ENCODE data around the gene C1QL1. TPM values are rescaled to one million over a fixed set of nuclear protein-coding genes. Genes with fewer than 3 reads are reported as not detected.

C1QL1 gene
- total and polyA plus RNA-seq, 4 donors = 1.3 TPM; not detected in 3

GRCh38 chr17:44911133-44912001, 56.7 kb downstream of the C1QL1 start:
- no peaks in the 10 kb centered on the region for H3K36me3 ChIP-seq (ENCODE audit: control insufficient read depth in 1 of 2, insufficient read depth in 2 of 2, low read length in 1 of 2)
- no peak overlapping the region for H3K27ac ChIP-seq (ENCODE audit: low read depth in 1 of 2, low read length in 2 of 2)
- no peaks in the 10 kb centered on the region for H3K4me1 ChIP-seq (ENCODE audit: control insufficient read depth in 1 of 2, insufficient read depth in 2 of 2, low read length in 2 of 2)
- ATAC-seq (ENCODE audit: low FRiP score) = no peak
- peak; percentile 75 to 87 for DNase-seq
- H3K27me3 ChIP-seq (ENCODE audit: control insufficient read depth in 1 of 2, insufficient read depth in 2 of 2, low read length in 1 of 2) = no peaks in the 10 kb centered on the region
- no peak overlapping the region for H3K4me3 ChIP-seq (ENCODE audit: low read length in 2 of 2)
- intact Hi-C loops (cut with DNase I) = loop anchor here in 1 of 2 donors (2.0 kb wide), 1 partner anchor 185 kb away; no protein-coding TSS in a partner anchor
- H3K9me3 ChIP-seq (ENCODE audit: control insufficient read depth, low read length) = no peaks in the 10 kb centered on the region
- WGBS, 2 donors = 39 to 40% methylated on average over 56 of the region's 56 CpGs

DNA sequence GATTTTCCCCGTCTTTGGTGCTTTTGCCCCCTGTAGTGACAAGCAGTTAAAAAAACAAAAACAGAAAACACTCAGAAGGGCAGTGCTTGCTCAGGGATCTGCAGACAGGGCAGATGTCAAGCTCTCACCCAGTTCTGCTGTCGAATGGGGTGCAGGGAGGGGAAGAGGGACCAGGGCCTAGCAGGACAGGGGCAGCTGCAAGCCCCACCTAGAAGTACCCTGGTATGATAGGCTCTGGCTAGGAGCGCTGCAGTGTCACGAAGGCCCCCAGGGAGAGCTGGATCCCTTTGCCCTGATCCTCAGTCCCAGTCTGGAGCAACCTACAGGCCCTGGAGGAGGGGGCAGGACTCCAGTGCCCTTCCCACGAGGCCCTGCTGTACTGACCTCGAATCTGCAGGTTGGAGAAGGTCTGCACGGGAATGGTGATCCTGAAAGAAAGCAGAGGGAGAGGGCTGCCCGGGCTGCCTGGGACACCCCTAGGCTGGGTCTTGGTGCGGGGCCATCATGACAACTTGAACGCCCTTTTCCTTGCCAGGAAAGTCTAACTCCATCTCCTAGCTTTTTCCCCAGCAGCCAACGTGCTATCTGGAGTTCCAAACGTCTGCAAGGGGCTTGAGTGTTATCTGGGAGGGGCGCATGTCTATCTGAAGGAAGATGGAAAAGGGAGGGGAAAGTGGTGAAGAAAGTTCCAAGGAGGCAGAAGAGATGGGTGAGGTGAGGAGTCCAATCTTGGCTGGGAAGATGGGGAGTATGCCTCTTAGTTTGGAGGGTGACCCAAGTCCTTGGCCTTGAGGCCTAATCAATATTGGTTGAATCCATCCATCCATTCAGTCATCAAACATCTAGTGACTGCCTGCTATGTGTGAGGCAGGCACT, 57.6 kb downstream of the C1QL1 start:
- no peaks in the 10 kb centered on the region for H3K4me1 ChIP-seq (ENCODE audit: control insufficient read depth in 1 of 2, insufficient read depth in 2 of 2, low read length in 2 of 2)
- H3K36me3 ChIP-seq (ENCODE audit: control insufficient read depth in 1 of 2, insufficient read depth in 2 of 2, low read length in 1 of 2) = no peaks in the 10 kb centered on the region
- DNase-seq (peak; percentile 24 to 33), ATAC-seq (ENCODE audit: low FRiP score) (no peak)
- no peak overlapping the region for H3K4me3 ChIP-seq (ENCODE audit: low read length in 2 of 2)
- intact Hi-C loops (cut with DNase I) = loop anchor here in 1 of 2 donors (2.0 kb wide), 1 partner anchor 186 kb away; no protein-coding TSS in a partner anchor
- H3K27me3 ChIP-seq (ENCODE audit: control insufficient read depth in 1 of 2, insufficient read depth in 2 of 2, low read length in 1 of 2) = no peaks in the 10 kb centered on the region
- H3K9me3 ChIP-seq (ENCODE audit: control insufficient read depth, low read length) = no peaks in the 10 kb centered on the region
- H3K27ac ChIP-seq (ENCODE audit: low read depth in 1 of 2, low read length in 2 of 2) = no peak overlapping the region
- WGBS, 2 donors = 78 to 84% methylated on average over 13 of the region's 13 CpGs

Small RNA genes lying within 50 kb of the gene (microRNA-seq; reads per million reads assigned to microRNA genes)
- 0 to 0.60 reads per million in 2 donors for gene MIR6783

Other genes starting within 250 kb of the C1QL1 start
- gene ADAM11, start 209.3 kb downstream of the C1QL1 start, total RNA-seq = 1 to 10 TPM in 1 of 2 donors, under 1 TPM in 1; 0.45 to 1.4 TPM
- 1 to 10 TPM in 1 of 2 donors, under 1 TPM in 1; 0.38 to 1.6 TPM for gene ADAM11, start 209.3 kb downstream of the C1QL1 start, polyA plus RNA-seq
- gene GJC1, start 138.0 kb downstream of the C1QL1 start, total RNA-seq = 10 to 100 TPM; 23.8 to 34.3 TPM
- 1 to 10 TPM; 2.9 to 5.6 TPM for gene GJC1, start 138.0 kb downstream of the C1QL1 start, polyA plus RNA-seq
- 1 to 10 TPM in 1 of 2 donors, under 1 TPM in 1; 0.58 to 1.3 TPM for gene HIGD1B, start 120.4 kb downstream of the C1QL1 start, total RNA-seq
- not detected for gene HIGD1B, start 120.4 kb downstream of the C1QL1 start, polyA plus RNA-seq
- 10 to 100 TPM; 64.4 to 78.6 TPM for gene EFTUD2, start 68.9 kb downstream of the C1QL1 start, total RNA-seq
- gene EFTUD2, start 68.9 kb downstream of the C1QL1 start, polyA plus RNA-seq = 10 to 100 TPM; 17.8 to 37.7 TPM
- gene GFAP, start 52.8 kb downstream of the C1QL1 start, total RNA-seq = 10 to 100 TPM in 1 of 2 donors, 1 to 10 TPM in 1; 2.3 to 17.6 TPM
- 1 to 10 TPM; 1.4 to 7.9 TPM for gene GFAP, start 52.8 kb downstream of the C1QL1 start, polyA plus RNA-seq
- gene KIF18B, start 20.5 kb downstream of the C1QL1 start, total RNA-seq = 1 to 10 TPM in 1 of 2 donors, under 1 TPM in 1; 0.16 to 1.7 TPM
- under 1 TPM in 1 of 2 donors, not detected in 1; 0.05 TPM for gene KIF18B, start 20.5 kb downstream of the C1QL1 start, polyA plus RNA-seq
- gene DCAKD, start 83.3 kb upstream of the C1QL1 start, total RNA-seq = 10 to 100 TPM; 22.7 to 33.1 TPM
- 10 to 100 TPM; 14.5 to 20.1 TPM for gene DCAKD, start 83.3 kb upstream of the C1QL1 start, polyA plus RNA-seq
- gene NMT1, start 93.0 kb upstream of the C1QL1 start, total RNA-seq = 100 to 1,000 TPM; 103 to 104 TPM
- gene NMT1, start 93.0 kb upstream of the C1QL1 start, polyA plus RNA-seq = 100 to 1,000 TPM in 1 of 2 donors, 10 to 100 TPM in 1; 33.8 to 124 TPM
- gene PLCD3, start 164.2 kb upstream of the C1QL1 start, total RNA-seq = 10 to 100 TPM; 94.6 to 97.4 TPM
- gene PLCD3, start 164.2 kb upstream of the C1QL1 start, polyA plus RNA-seq = 10 to 100 TPM; 22.8 to 93.8 TPM
- gene ACBD4, start 167.4 kb upstream of the C1QL1 start, total RNA-seq = 10 to 100 TPM; 16.1 to 23.4 TPM
- 10 to 100 TPM; 68.6 to 69.7 TPM for gene ACBD4, start 167.4 kb upstream of the C1QL1 start, polyA plus RNA-seq
- 10 to 100 TPM; 48.7 to 64.0 TPM for gene HEXIM1, start 180.2 kb upstream of the C1QL1 start, total RNA-seq
- gene HEXIM1, start 180.2 kb upstream of the C1QL1 start, polyA plus RNA-seq = 10 to 100 TPM; 40.8 to 62.6 TPM
- gene HEXIM2, start 193.6 kb upstream of the C1QL1 start, total RNA-seq = 1 to 10 TPM; 2.7 to 6.0 TPM
- 1 to 10 TPM; 4.4 to 10.0 TPM for gene HEXIM2, start 193.6 kb upstream of the C1QL1 start, polyA plus RNA-seq